ENCODE measurements around the gene MBD3.

MBD3 gene

DNA sequence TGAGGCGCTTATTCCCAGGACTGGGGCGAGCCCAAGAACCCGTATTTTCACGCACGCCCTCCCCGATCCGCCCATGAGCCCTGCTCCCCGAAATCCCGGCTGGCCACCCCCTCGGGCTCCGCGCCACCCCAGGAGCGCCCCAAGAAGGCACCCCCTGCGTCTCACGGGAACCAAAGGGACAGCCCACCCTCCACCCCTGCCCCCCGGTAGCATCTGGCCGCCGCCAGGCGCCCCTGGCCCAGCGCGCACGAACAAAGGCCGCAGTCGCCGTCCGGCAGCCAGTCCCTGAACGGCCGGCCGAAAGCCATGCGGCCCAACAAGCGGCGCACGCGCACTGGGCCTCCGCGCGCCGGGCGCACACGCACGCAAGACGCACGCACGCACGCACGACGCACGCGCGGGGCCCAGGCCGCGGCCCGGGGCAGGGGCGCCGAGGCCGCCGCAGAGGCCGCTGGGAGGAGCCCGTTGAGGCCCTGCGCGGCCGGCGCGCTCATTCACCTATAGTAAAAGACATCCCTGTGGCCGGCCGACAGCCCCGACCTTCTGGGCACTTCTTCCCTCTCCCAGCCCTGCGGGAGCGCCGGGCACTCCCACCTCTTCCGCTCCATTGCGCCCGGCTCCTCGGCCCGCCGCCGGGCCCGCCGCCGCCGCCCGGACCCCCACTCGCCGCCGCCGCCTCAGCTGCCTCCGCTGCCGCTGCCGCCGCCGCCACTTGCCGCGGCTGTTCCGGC, 476 bp downstream of the MBD3 start:
- peak; percentile 80 to 84 for DNase-seq

- no peak for DNase-seq
These were observed 1.1 kb downstream of the MBD3 start for GRCh38 chr19:1591421-1592023.

DNA sequence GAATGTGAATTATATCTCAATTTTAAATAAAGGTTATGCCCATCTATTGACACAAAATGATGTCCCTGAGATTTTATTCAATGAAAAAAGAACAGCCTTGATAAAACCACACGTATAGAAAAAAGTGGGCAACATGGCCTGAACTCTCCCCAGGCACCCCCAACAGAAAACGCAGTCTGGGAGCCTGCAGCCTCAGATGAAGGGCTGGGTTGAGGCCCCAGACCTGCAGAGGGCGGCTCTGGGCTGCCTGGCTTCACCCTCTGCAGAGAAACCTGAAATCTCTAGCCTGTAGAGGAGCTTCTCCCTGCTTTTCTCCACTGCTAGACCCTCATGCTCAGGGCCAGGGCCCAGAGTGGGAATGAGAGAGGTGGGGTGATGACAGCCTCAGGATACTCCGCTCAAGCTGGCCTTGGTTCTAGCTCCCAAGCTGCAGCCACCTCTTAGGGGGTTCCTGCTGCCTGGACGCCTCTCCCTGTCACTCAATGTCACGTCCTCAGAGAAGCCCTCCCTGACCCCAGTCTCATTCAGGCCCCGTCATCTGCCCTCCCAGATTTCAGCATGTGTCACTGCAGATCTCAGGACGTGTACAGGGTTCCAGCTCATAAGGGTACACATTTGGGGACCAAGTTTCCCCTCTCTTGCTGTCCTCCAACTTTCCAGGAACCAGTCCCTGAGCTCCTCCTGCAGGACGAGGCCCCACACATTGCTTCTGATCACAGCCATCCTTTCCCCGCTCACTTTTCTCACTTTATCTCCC, 1.8 kb downstream of the MBD3 start:
- DNase-seq, result no peak

- no peak for DNase-seq
These were observed 4.8 kb downstream of the MBD3 start for GRCh38 chr19:1587872-1588271.

GRCh38 chr19:1585243-1585580, 7.5 kb downstream of the MBD3 start:
- DNase-seq, result no peak

DNA sequence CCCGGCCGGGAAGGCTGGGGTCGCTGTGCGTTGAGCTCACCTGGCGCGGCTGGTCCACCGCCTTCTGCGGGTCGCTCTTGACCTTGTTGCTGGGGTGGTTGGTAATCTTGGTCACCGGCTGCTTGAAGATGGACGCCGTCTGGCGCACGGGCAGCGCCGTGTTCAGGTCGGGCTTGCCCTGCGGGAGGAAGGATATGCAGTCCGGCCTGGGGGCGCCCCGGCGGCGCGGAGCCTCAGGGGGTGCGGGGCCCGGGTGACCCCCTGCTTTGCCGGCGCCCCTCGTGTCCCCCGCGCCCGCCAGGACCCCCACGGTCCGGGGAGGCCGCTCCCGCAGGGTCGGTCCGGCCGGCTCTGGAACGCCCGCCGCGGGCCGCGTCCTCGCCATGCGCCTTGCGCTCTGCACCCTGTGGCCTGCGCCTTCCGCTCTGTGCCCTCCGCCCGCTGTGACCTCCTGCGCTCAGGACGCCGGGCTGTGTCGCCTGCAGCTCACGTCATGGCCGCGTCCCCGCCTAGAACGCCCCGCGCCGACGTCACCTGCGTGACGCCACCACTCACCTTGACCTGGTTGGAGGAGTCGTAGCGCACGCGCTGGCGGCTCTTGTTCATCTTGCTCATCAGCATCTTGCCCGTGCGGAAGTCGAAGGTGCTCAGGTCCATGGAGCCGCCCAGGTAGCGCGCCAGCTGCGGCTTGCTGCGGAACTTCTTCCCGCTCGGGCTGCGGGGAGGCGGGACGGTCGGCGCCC, 8.0 kb downstream of the MBD3 start:
- DNase-seq, result no peak

DNA sequence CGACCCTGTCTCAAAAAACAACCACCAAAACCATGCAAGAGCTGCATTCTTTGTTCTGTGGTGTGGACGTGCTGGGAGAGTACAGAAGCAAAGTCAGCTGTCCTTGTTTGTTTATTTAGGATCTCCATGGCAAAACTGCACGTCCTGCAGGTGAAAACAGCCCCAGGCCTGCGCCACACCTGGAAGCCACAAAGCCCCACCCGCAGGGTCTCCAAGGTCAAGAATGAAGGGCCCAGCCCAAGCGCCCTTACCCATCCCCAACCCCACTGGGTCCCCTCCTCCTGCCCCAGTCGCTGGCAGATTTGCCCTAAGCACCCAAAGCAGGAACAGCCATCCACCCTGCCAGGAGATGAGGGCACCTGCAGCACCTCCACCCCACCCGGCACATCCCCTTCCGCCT, 10.5 kb downstream of the MBD3 start:
- DNase-seq, result no peak

DNA sequence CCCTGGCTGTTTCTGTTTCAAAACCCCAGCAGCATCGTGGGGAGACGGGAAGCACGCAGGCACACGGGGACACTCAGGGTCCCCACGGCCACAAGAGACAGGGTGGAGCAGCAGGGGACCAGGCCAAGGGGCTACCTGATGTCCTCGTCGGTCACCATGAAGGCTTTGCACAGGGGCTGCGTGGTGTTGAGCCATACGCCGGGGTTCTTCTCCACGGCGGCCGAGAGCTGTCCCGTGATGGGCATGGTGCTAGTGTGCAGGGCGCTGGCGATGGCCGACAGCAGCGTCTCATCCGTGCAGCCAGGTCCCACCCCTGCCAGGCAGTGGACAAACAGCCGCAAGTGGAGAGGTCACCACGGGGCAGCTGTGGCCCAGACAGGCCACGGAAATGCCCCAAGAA, 11.7 kb downstream of the MBD3 start:
- no peak for DNase-seq

GRCh38 chr19:1580382-1580781, 12.3 kb downstream of the MBD3 start:
- no peak for DNase-seq

GRCh38 chr19:1579222-1579621, 13.4 kb downstream of the MBD3 start:
- DNase-seq, result no peak

DNA sequence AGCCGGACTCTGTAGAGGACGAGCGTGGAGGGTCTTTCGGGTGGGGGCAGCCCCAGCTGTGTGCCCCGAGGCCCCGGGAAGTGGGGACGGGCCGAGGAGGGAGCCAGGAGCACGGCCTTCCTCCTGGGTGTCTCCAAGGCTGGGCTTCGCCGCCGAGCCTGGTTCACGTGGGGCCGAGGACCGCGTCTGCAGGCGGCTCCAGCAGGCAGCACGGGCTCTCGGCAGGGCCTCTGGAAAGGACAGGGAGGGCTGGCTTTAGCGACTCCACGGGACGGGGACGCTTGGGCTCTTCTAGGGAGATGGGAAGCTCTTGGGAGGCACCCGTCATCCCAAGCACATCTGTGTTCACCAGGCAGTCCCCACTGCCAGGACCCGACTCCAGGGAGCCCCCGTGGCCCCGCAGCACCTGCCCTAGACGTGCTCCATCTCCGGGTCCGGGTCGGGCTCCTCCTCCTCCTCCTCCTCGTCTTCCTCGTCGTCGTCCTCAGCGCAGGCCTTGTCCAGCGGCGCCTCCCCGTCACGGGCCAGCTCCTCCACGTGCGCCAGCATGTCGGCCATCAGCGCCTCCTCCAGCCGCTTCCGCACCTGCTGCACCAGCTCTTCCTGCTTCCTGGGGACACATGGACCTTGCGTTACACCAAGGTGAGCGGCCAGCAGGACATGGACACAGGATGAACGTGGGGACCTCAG, 14.6 kb downstream of the MBD3 start:
- DNase-seq, result no peak

- DNase-seq, result no peak
These were observed 15.4 kb downstream of the MBD3 start for GRCh38 chr19:1577090-1577928.

GRCh38 chr19:1576242-1577089, 16.2 kb downstream of the MBD3 start:
- DNase-seq, result no peak

- no peak for DNase-seq
These were observed 17.1 kb downstream of the MBD3 start for GRCh38 chr19:1575323-1576241.

DNA sequence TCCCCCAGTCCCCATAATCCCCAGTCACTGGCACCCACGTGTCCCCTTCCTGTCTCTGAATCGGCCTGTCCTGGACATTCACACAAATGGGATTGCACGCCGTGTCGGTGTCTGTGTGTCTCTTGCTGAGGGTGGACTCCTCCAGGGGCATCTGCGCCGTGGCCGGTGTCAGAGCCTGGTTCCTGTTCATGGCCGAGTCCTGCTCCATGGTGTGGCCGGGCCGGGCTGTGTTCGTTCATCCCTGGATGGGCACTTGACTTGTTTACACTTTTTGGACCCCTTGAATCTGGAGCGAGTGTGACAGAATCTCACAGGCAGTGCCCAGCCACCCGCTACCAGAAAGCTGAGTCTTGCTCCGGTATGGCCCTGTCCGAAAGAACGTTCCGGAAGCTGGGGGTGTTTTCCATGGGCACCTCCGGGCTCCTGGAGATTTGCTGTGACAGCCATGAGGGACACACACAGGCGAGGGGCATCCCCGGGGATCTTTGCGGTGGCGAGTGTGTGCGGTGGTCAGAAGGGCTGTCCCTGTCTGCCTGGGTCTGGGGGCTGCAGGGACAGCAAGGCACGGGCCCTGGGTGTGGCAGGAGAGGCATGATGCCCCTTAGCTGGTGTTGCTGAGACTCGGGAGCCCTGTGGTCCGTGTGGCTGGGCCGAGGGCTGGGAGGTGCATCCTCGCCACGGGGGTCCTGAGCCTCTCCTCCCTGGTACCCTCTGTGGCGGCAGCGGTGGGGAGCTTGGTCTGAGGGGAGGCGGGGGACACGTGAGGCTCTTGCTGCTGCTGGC, 18.1 kb downstream of the MBD3 start:
- no peak for DNase-seq

DNA sequence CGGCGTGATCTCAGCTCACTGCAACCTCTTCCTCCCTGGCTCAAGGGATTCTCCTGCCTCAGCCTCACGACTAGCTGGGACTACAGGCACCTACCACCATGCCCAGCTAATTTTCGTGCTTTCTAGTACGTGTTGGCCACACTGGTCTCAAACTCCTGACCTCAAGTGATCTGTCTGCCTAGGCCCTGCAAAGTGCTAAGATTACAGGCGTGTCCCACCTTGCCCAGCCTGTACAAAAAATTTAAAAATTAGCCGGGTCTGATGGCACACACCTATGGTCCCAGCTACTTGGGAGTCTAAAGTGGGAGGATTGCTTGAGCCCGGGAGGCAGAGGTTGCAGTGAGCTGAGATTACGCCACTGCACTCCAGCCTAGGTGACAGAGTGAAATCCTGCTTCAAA, 19.9 kb downstream of the MBD3 start:
- no peak for DNase-seq

DNA sequence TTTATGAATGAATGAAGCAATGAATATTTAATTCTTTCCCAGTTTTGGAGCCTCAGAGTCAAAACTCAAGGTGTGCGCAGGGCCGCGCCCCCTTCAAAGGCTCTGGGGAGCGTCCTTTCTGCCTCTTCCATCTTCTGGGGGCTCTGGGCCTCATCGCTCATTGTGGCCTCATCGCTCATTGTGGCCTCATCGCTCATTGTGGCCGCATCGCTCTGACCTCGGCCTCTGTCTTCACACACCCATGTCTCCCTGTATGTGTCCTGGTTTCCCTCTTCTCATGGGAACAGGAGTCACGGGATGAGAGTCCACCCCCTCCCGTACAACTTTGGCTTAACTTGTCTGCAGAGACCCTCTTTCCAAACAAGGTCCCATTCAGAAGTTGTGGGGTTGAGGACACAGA, 21.3 kb downstream of the MBD3 start:
- no peak for DNase-seq

- no peak for DNase-seq
These were observed 21.8 kb downstream of the MBD3 start for GRCh38 chr19:1570836-1571235.

DNA sequence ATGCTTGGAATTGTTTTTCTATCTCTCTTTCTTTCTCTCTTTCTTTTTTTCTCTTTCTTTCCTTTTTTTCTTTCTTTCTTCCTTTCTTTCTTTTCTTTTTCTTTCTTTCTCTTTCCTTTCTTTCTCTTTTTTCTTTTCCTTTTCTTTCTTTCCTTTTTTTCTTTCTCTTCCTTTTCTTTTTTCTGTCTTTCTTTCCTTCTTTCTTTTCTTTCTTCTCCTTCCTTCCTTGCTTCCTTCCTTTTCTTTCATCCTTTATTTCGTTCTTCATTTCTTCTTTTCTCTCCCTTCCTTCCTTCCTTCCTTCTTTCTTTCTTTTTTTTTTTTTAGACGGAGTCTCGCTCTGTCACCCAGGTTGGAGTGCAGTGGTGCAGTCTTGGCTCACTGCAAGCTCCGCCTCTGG, 22.7 kb downstream of the MBD3 start:
- no peak for DNase-seq

Measured in inflammatory macrophage treated with lipopolysaccharide for 1 hour (primary cell).